OCI-LY1 (cell line): ENCODE results near the gene NRIP1.

Experiments used
- H2AFZ ChIP-seq: fragments of 200-600 bp; sonication (generic), shearing (Covaris generic); 2 replicates; pipeline ENCODE4 v1.6.0; 2014; ENCODE audit warnings: antibody characterized with exemption, mild to moderate bottlenecking, low read length
- H3F3A ChIP-seq: fragments of 200-600 bp; sonication (generic), shearing (Covaris generic); 2 replicates; pipeline ENCODE4 v1.6.0; 2014; ENCODE audit warnings: mild to moderate bottlenecking, antibody characterized with exemption, low read length, moderate library complexity; ENCODE audit not compliant: insufficient read depth
- H3K27ac ChIP-seq: fragments of 200-600 bp; sonication (generic); 2 replicates; pipeline ENCODE4 v1.5.1; 2014; ENCODE audit warnings: low read length, mixed run types, mild to moderate bottlenecking, low read depth; ENCODE audit not compliant: poor library complexity, severe bottlenecking
- H3K27me3 ChIP-seq: fragments of 200-600 bp; sonication (generic); 2 replicates; pipeline ENCODE4 v1.6.0; 2014; ENCODE audit warnings: antibody characterized with exemption, mild to moderate bottlenecking, low read length, moderate library complexity; ENCODE audit not compliant: insufficient read depth
- H3K36me3 ChIP-seq: fragments of 200-600 bp; sonication (generic); 2 replicates; pipeline ENCODE4 v1.6.1; 2014; ENCODE audit warnings: mild to moderate bottlenecking, antibody characterized with exemption, low read length, moderate library complexity, mixed read lengths; ENCODE audit not compliant: insufficient read depth
- H3K4me1 ChIP-seq: fragments of 200-600 bp; sonication (generic); 2 replicates; pipeline ENCODE4 v1.5.1; 2014; ENCODE audit warnings: mild to moderate bottlenecking, low read length, moderate library complexity; ENCODE audit not compliant: insufficient read depth, severe bottlenecking
- H3K4me2 ChIP-seq: fragments of 200-600 bp; sonication (generic), shearing (Covaris generic); 2 replicates; pipeline ENCODE4 v1.6.1; 2014; ENCODE audit warnings: low read length
- H3K4me3 ChIP-seq: fragments of 200-600 bp; sonication (generic); 2 replicates; pipeline ENCODE4 v1.5.1; 2014; ENCODE audit warnings: low read length, low read depth, mild to moderate bottlenecking, mixed read lengths; ENCODE audit not compliant: poor library complexity, severe bottlenecking
- H3K79me2 ChIP-seq: fragments of 200-600 bp; shearing (Covaris generic); 2 replicates; pipeline ENCODE4 v1.6.1; 2016; ENCODE audit warnings: mixed run types, low read length, mixed read lengths; ENCODE audit not compliant: insufficient read depth
- H3K9ac ChIP-seq: fragments of 200-600 bp; sonication (generic), shearing (Covaris generic); 2 replicates; pipeline ENCODE4 v1.6.1; 2014; ENCODE audit warnings: mild to moderate bottlenecking, low read length, mixed read lengths
- H3K9me2 ChIP-seq: fragments of 200-600 bp; sonication (generic), shearing (Covaris generic); 2 replicates; pipeline ENCODE4 v1.6.1; 2014; ENCODE audit warnings: low read depth, mild to moderate bottlenecking, low read length, mixed read lengths
- H3K9me3 ChIP-seq: fragments of 200-600 bp; shearing (Covaris generic); 2 replicates; pipeline ENCODE4 v1.6.1; 2014; ENCODE audit warnings: low read length, mixed read lengths
- H4K20me1 ChIP-seq: fragments of 200-600 bp; sonication (generic), shearing (Covaris generic); 2 replicates; pipeline ENCODE4 v1.6.0; 2016; ENCODE audit warnings: mild to moderate bottlenecking, low read length; ENCODE audit not compliant: insufficient read depth
- EZH2 ChIP-seq: fragments of 200-600 bp; sonication (generic), shearing (Covaris generic); IDR thresholded peaks from 2 replicates; pipeline ENCODE4 v1.8.0; 2017; ENCODE audit warnings: borderline replicate concordance, mixed run types, mild to moderate bottlenecking, antibody characterized with exemption, low read length, moderate library complexity, mixed read lengths
- TF ChIP-seq, protein P1 (sequence below): fragments of 200-600 bp; sonication (generic), shearing (Covaris generic); IDR thresholded peaks from 2 replicates; pipeline ENCODE4 v1.5.1; 2017; ENCODE audit warnings: mild to moderate bottlenecking, antibody characterized with exemption, low read length, moderate library complexity, mixed read lengths

NRIP1 gene

GRCh38 chr21:14987370-14988170 is 77.2 kb downstream of the NRIP1 start:
- H3K4me2 ChIP-seq = no peak overlapping the region
- H3F3A ChIP-seq = no peaks in the 10 kb centered on the region
- no peaks in the 10 kb centered on the region for H3K4me1 ChIP-seq
- no peaks in the 10 kb centered on the region for H3K79me2 ChIP-seq
- no peaks in the 10 kb centered on the region for H3K36me3 ChIP-seq
- H3K4me3 ChIP-seq = no peak overlapping the region
- no peaks in the 10 kb centered on the region for H3K9me2 ChIP-seq
- H3K9me3 ChIP-seq = no peaks in the 10 kb centered on the region
- H2AFZ ChIP-seq = no peak overlapping the region
- no peak overlapping the region for H3K9ac ChIP-seq
- H4K20me1 ChIP-seq = no peaks in the 10 kb centered on the region
- no peaks in the 10 kb centered on the region for H3K27me3 ChIP-seq
- H3K27ac ChIP-seq = no peak overlapping the region
- TF ChIP-seq EZH2 = no peak
- TF ChIP-seq, protein P1, sequence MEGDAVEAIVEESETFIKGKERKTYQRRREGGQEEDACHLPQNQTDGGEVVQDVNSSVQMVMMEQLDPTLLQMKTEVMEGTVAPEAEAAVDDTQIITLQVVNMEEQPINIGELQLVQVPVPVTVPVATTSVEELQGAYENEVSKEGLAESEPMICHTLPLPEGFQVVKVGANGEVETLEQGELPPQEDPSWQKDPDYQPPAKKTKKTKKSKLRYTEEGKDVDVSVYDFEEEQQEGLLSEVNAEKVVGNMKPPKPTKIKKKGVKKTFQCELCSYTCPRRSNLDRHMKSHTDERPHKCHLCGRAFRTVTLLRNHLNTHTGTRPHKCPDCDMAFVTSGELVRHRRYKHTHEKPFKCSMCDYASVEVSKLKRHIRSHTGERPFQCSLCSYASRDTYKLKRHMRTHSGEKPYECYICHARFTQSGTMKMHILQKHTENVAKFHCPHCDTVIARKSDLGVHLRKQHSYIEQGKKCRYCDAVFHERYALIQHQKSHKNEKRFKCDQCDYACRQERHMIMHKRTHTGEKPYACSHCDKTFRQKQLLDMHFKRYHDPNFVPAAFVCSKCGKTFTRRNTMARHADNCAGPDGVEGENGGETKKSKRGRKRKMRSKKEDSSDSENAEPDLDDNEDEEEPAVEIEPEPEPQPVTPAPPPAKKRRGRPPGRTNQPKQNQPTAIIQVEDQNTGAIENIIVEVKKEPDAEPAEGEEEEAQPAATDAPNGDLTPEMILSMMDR = no peak

- Histone ChIP-seq H3K27me3 (no peaks in the 10 kb centered on the region), H3K79me2 (no peaks in the 10 kb centered on the region), H3K9ac (no peak overlapping the region), H3F3A (no peaks in the 10 kb centered on the region), H3K4me2 (no peak overlapping the region), H2AFZ (no peak overlapping the region), H3K9me2 (no peaks in the 10 kb centered on the region), H3K27ac (no peak overlapping the region), H3K4me3 (no peak overlapping the region), H3K4me1 (no peaks in the 10 kb centered on the region), H3K9me3 (no peaks in the 10 kb centered on the region), H3K36me3 (no peaks in the 10 kb centered on the region), H4K20me1 (no peaks in the 10 kb centered on the region)
- no peak for TF ChIP-seq EZH2
- TF ChIP-seq, protein P1 = no peak
Observed at GRCh38 chr21:14985306-14985705, 79.5 kb downstream of the NRIP1 start.

DNA sequence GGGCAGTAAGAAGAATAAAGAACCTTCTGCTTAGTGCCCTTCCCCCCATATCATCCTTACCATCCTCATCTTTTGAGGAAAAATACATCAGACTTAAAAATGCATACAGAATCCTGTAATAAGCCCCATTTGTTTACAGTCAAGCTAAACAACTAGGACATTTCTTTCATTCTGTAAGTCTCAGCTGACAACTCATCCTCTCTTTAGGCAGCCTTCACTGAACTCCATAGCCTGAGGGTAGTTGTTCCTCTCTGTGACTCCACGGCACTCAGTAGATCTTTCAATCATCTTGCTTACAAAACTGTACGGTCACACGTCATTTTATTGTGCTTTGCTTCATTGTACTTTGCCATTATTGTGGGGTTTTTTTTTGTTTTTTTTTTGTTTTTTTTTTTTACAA is 82.5 kb downstream of the NRIP1 start:
- no peaks in the 10 kb centered on the region for H3K36me3 ChIP-seq
- H3K9me2 ChIP-seq = no peaks in the 10 kb centered on the region
- no peaks in the 10 kb centered on the region for H3K9me3 ChIP-seq
- H3K4me3 ChIP-seq = no peak overlapping the region
- H3K4me2 ChIP-seq = no peak overlapping the region
- H3K79me2 ChIP-seq = no peaks in the 10 kb centered on the region
- no peaks in the 10 kb centered on the region; the same call in 1 of the 2 replicates for H4K20me1 ChIP-seq
- H3K4me1 ChIP-seq = no peaks in the 10 kb centered on the region
- H3K27me3 ChIP-seq = no peaks in the 10 kb centered on the region
- H3K27ac ChIP-seq = no peak overlapping the region
- no peak overlapping the region for H3K9ac ChIP-seq
- TF ChIP-seq EZH2 = no peak
- TF ChIP-seq, protein P1 = no peak
- no peaks in the 10 kb centered on the region for H3F3A ChIP-seq
- no peak overlapping the region for H2AFZ ChIP-seq
